K562 (cell line): ENCODE results near the gene CLEC10A. TPM values are rescaled to one million over a fixed set of nuclear protein-coding genes. Genes with fewer than 3 reads are reported as not detected.

Experiments
- ATAC-seq: fragments of 200-7000 bp; cut with Tn5 transposase; 3 replicates; pipeline ENCODE4 v1.9.1; 2020; ENCODE audit warnings: moderate library complexity
- Bru-seq: library from RNA; stranded (reverse); fragments of 400-500 nt; gene quantifications from one replicate; lab custom pipeline; 2021; lab: Mats Ljungman, UMichigan
- BruChase-seq, 2 experiments: library from RNA; stranded (reverse); fragments of 400-500 nt; gene quantifications; one replicate each; lab custom pipeline; 2021; lab: Mats Ljungman, UMichigan
- BruUV-seq: library from RNA; stranded (reverse); fragments of 400-500 nt; replicated peaks from 2 replicates; lab custom pipeline; 2021; lab: Mats Ljungman, UMichigan
- CTCF ChIA-PET: fragments of 300-600 bp; formaldehyde crosslinking; extraction: SDS; loops from one replicate; lab custom pipeline; 2021; ENCODE audit warnings: low intra/inter-chr PET ratio; lab: Yijun Ruan, JAX
- POLR2A ChIA-PET: fragments of 300-600, 350-650 bp; sonication (Branson Sonifier 250); formaldehyde crosslinking; extraction: SDS; loops from one replicate; lab custom pipeline; 2021; ENCODE audit warnings: antibody characterized with exemption, inconsistent platforms; lab: Yijun Ruan, JAX
- DNase-seq, 4 experiments: peaks; one replicate each; pipeline versions ENCODE4 v3.0.0 to v3.0.0-alpha.2; 2011 to 2018; ENCODE audit warnings: low spot score in 3 of 4, mixed read lengths in 3 of 4; ENCODE audit errors: extremely low read depth in 1 of 4
- FAIRE-seq: peaks from 2 replicates; lab custom pipeline; 2011; peaks lifted over from hg19 to GRCh38; lab: Jason Lieb, UNC
- H2AFZ ChIP-seq: 2 replicates; pipeline ENCODE4 v1.6.0; 2011; ENCODE audit warnings: low read depth, low read length, control low read depth, inconsistent platforms
- H3K27ac ChIP-seq: fragments of 200-600 bp; 3 replicates; pipeline ENCODE4 v1.8.0; 2011; ENCODE audit warnings: low read depth, mild to moderate bottlenecking, control low read depth, inconsistent platforms, low read length, moderate library complexity, mixed read lengths; ENCODE audit errors: extremely low read depth
- H3K27me3 ChIP-seq, 2 experiments: fragments of 300-600 bp in 1 of 2; 2 replicates in 1 of 2; 3 replicates in 1 of 2; pipeline versions ENCODE4 v1.6.0 to v1.8.0; 2011; ENCODE audit warnings: inconsistent platforms in 2 of 2, low read length in 2 of 2, mild to moderate bottlenecking in 1 of 2, mixed read lengths in 1 of 2, moderate library complexity in 1 of 2; ENCODE audit not compliant: control insufficient read depth in 2 of 2, insufficient read depth in 2 of 2
- H3K36me3 ChIP-seq: fragments of 300-600 bp; 3 replicates; pipeline ENCODE4 v1.8.0; 2011; ENCODE audit warnings: mild to moderate bottlenecking, low read length, inconsistent platforms; ENCODE audit not compliant: control insufficient read depth, insufficient read depth
- H3K4me1 ChIP-seq, 2 experiments: fragments of 200-600 bp in 1 of 2; replicated peaks in 1 of 2; 2 replicates in 1 of 2; 3 replicates in 1 of 2; pipeline versions ENCODE4 v1.5.1 to v1.8.0; 2011; ENCODE audit warnings: inconsistent platforms in 2 of 2, low read length in 2 of 2, mild to moderate bottlenecking in 1 of 2, mixed read lengths in 1 of 2, moderate library complexity in 1 of 2; ENCODE audit not compliant: control insufficient read depth in 2 of 2, insufficient read depth in 2 of 2
- H3K4me2 ChIP-seq: 2 replicates; pipeline ENCODE4 v1.6.1; 2011; ENCODE audit warnings: low read length, control low read depth, inconsistent platforms, mixed read lengths; ENCODE audit not compliant: insufficient read depth
- H3K4me3 ChIP-seq: fragments of 200-600 bp; sonication (generic), shearing (Covaris generic); 2 replicates; pipeline ENCODE4 v1.5.1; 2016; ENCODE audit warnings: control low read depth, inconsistent platforms
- H3K79me2 ChIP-seq: fragments of 200-600 bp; 3 replicates; pipeline ENCODE4 v1.8.0; 2011; ENCODE audit warnings: low read length, inconsistent platforms; ENCODE audit not compliant: control insufficient read depth, insufficient read depth
- H3K9ac ChIP-seq, 2 experiments: 2 replicates each; pipeline versions ENCODE4 v1.6.0 to v1.6.1; 2011; ENCODE audit warnings: low read depth in 2 of 2, low read length in 2 of 2, control low read depth in 1 of 2, inconsistent platforms in 1 of 2, mild to moderate bottlenecking in 1 of 2, mixed read lengths in 1 of 2; ENCODE audit not compliant: insufficient read depth in 1 of 2
- H3K9me1 ChIP-seq: one replicate; pipeline ENCODE4 v1.6.0; 2011; ENCODE audit warnings: inconsistent platforms, mild to moderate bottlenecking, low read length, moderate library complexity; ENCODE audit not compliant: control insufficient read depth, insufficient read depth
- H3K9me3 ChIP-seq: replicated peaks from 2 replicates; pipeline ENCODE4 v1.5.1; 2011; ENCODE audit warnings: low read depth, low read length, inconsistent platforms; ENCODE audit not compliant: control insufficient read depth, insufficient read depth
- H4K20me1 ChIP-seq: replicated peaks from 2 replicates; pipeline ENCODE4 v1.6.1; 2011; ENCODE audit warnings: low read length, inconsistent platforms, mixed read lengths; ENCODE audit not compliant: control insufficient read depth, insufficient read depth
- FOXP1 ChIP-seq: sonication (generic); formaldehyde crosslinking; IDR thresholded peaks from 2 replicates; pipeline ENCODE4 v1.8.0; 2022; ENCODE audit warnings: mild to moderate bottlenecking, missing genetic modification reagents
- NBN ChIP-seq: fragments of 450-650 bp; IDR thresholded peaks from 2 replicates; pipeline ENCODE4 v1.6.1; 2016; ENCODE audit warnings: low read depth, mild to moderate bottlenecking
- NCOA2 ChIP-seq, 2 experiments: fragments of 450-650 bp; IDR thresholded peaks; 2 replicates each; pipeline ENCODE4 v1.6.1; 2018; ENCODE audit warnings: mild to moderate bottlenecking in 2 of 2, moderate library complexity in 1 of 2; ENCODE audit not compliant: partially characterized antibody in 2 of 2
- OTX1 ChIP-seq: fragments of 450-650 bp; formaldehyde crosslinking; IDR thresholded peaks from 2 replicates; pipeline ENCODE4 v1.4.0; 2022; ENCODE audit warnings: mild to moderate bottlenecking
- THAP7 ChIP-seq: fragments of 250-450 bp; sonication (Bioruptor Pico); IDR thresholded peaks from 2 replicates; pipeline ENCODE4 v1.5.0; 2021
- ZNF551 ChIP-seq: fragments of 250-450 bp; sonication (Bioruptor Pico); IDR thresholded peaks from 2 replicates; pipeline ENCODE4 v1.5.0; 2021; ENCODE audit warnings: mild to moderate bottlenecking, moderate library complexity
- WGBS: fragments of 100-300 bp; shearing (Covaris generic); methylation state at CpG from one replicate; pipeline ENCODE4 v1.1.6; 2016; ENCODE audit warnings: low coverage, mixed read lengths; ENCODE audit not compliant: insufficient coverage; ENCODE audit errors: missing lambda C conversion rate; 5-methylcytosine and 5-hydroxymethylcytosine counted together
- in situ Hi-C: fragments of 300-500 bp; cut with MboI; formaldehyde crosslinking; loops from 4 replicates; pipeline ENCODE4 v1.15.0; 2018; ENCODE audit warnings: inconsistent platforms, mixed read lengths
- intact Hi-C: fragments of 100-400 bp; cut with micrococcal nuclease; formaldehyde crosslinking; loops from 2 replicates; pipeline ENCODE4 v1.14.2; 2022
- long read RNA-seq, 3 experiments: library from polyadenylated mRNA in 2 of 3; library from RNA in 1 of 3; unstranded in 2 of 3; stranded (forward) in 1 of 3; transcript quantifications; one replicate each; pipeline ENCODE4 v2.0.0, GENCODE V29; 2019 to 2022
- polyA minus RNA-seq, 3 experiments: library from RNA; depleted of rRNA, polyadenylated mRNA; stranded (reverse); fragments of >200 nt; gene quantifications; 2 replicates each; pipeline ENCODE4 v1.2.3, GENCODE V29; 2011
- polyA plus RNA-seq, 8 experiments: library from polyadenylated mRNA; depleted of rRNA in 4 of 8; stranded (reverse) in 5 of 8; unstranded in 3 of 8; fragments of >200 nt; fragmentation: Nextera tagmentation in 2 of 8; fragmentation: Illumina TruSeq in 1 of 8; extraction: Ambion mirVana in 2 of 8; extraction: Trizol in 1 of 8; gene quantifications; 2 replicates each; pipeline versions ENCODE4 v1.2.1 to v1.2.3, GENCODE V29; 2011 to 2014; ENCODE audit warnings: inconsistent platforms in 1 of 8, missing spikeins in 1 of 8
- total RNA-seq, 7 experiments: library from RNA; depleted of rRNA in 6 of 7; stranded (reverse); fragments of >200 nt in 6 of 7; fragmentation: Illumina TruSeq in 2 of 7; extraction: Trizol in 2 of 7; gene quantifications; 2 replicates each; pipeline versions ENCODE4 v1.2.1 to v1.2.3, GENCODE V29; 2011 to 2021; ENCODE audit warnings: low replicate concordance in 1 of 7

Gene CLEC10A
- not detected in 2 replicates for total RNA-seq (2011; cell fraction: chromatin; rRNA removed; ENCODE audit: low replicate concordance)
- total RNA-seq (2011; cell fraction: nucleolus; rRNA removed): 0.50 TPM in 1 of 2 replicates, not detected in the other
- total RNA-seq (2011; cell fraction: nucleoplasm; rRNA removed): not detected in 2 replicates
- total RNA-seq (2014; rRNA removed) (not detected in 2 replicates), total RNA-seq (2014; rRNA removed; fragmentation: Illumina TruSeq; extraction: Trizol) (not detected in 2 replicates), total RNA-seq (2015; rRNA removed; fragmentation: Illumina TruSeq; extraction: Trizol) (0.11 TPM in 1 of 2 replicates, not detected in the other), total RNA-seq (2021) (not detected in 2 replicates), polyA plus RNA-seq (2011; rRNA removed) (0.04 and 0.46 TPM in 2 replicates), polyA plus RNA-seq (2014; fragmentation: Illumina TruSeq; extraction: Trizol) (not detected in 2 replicates), polyA plus RNA-seq (2014; fragmentation: Nextera tagmentation; extraction: Ambion mirVana) (not detected), polyA plus RNA-seq (2014; rRNA removed) (0.05 TPM in 1 of 2 replicates, not detected in the other), polyA minus RNA-seq (2011; rRNA and poly(A)+ RNA removed) (not detected in 2 replicates), Bru-seq, nascent RNA (not detected), BruChase-seq, experiment 1, labeled RNA remaining after a 2-hour chase (not detected), BruChase-seq, experiment 2, labeled RNA remaining after a 6-hour chase (not detected)
- polyA plus RNA-seq (2011; cell fraction: cytosol; rRNA removed): 0.07 and 0.24 TPM in 2 replicates
- polyA plus RNA-seq (2011; cell fraction: nucleus; rRNA removed): 0.18 and 0.20 TPM in 2 replicates
- polyA plus RNA-seq (2012): 0.15 TPM in 1 of 2 replicates, not detected in the other
- not detected in 2 replicates for polyA minus RNA-seq (2011; cell fraction: cytosol; rRNA and poly(A)+ RNA removed)
- polyA minus RNA-seq (2011; cell fraction: nucleus; rRNA and poly(A)+ RNA removed): not detected in 2 replicates
- long read RNA-seq, experiment 1: 0 reads
- long read RNA-seq, experiment 2: 0 reads
- long read RNA-seq, experiment 3: 0 reads

- no peaks in the 10 kb centered on the region for H3K9me1 ChIP-seq
- H3K4me1 ChIP-seq: no peaks in the 10 kb centered on the region; a peak in 1 of 5 replicates
- peaks cover 5 to 36% of the 10 kb centered on the region in 2 experiments; a peak in 3 of 5 replicates for H3K27me3 ChIP-seq
- ChIA-PET CTCF (no interaction called here), POLR2A (interaction anchor here (0.7 to 1.1 kb wide), 2 partner anchors 25 to 507 kb away, joined by 3 read pairs; no protein-coding TSS in a partner anchor)
- H3K36me3 ChIP-seq: no peaks in the 10 kb centered on the region
- H3K9ac ChIP-seq: no peak within 1 kb of the TSS
- no peaks in the 10 kb centered on the region for H4K20me1 ChIP-seq
- intact Hi-C loops: no loop called here
- DNase-seq: peak in 2 of 4 experiments; percentile 0 to 1
- no peak within 1 kb of the TSS for H3K27ac ChIP-seq
- no peak within 1 kb of the TSS for H3K4me3 ChIP-seq
- no peaks in the 10 kb centered on the region for H3K79me2 ChIP-seq
- H3K9me3 ChIP-seq: no peaks in the 10 kb centered on the region
- no peak for ATAC-seq
- in situ Hi-C loops: no loop called here
- no TSS peak for BruUV-seq
- FAIRE-seq: no peak
- H3K4me2 ChIP-seq: no peak within 1 kb of the TSS
- no peak within 1 kb of the TSS for H2AFZ ChIP-seq
- 0% methylated on average over 11 of the region's 15 CpGs for WGBS
- TF ChIP-seq ZNF551: no peak
- no peak for TF ChIP-seq FOXP1 (CRISPR knock-in tag)
- TF ChIP-seq THAP7 (CRISPR knock-in tag): no peak
- TF ChIP-seq NCOA2 (IDR thresholded peaks at IDR 0.05; ENCODE audit: partially characterized antibody in 2 of 2): no peak
- no peak for TF ChIP-seq OTX1 (CRISPR knock-in tag)
- no peak for TF ChIP-seq NBN
Measured at GRCh38 chr17:7079581-7080455, at the start of gene CLEC10A. Gene CLEC10A, minus strand, starts transcription at chr17:7080251. Its CDS starts 1,439 bp downstream, at chr17:7078812.
